NCI-H2196 (cell line): Measurements from ENCODE around the gene AHNAK2.
"Not testable (repeated sequence)": the region's sequence is repeated elsewhere in the genome, so short reads cannot be mapped to it uniquely, and the experiment has no call there.

Experiments
- DNase-seq: peaks from one replicate; lab custom pipeline; 2025; ENCODE audit not compliant: unreplicated experiment; lab: John Stamatoyannopoulos, UW

The AHNAK2 gene

DNA sequence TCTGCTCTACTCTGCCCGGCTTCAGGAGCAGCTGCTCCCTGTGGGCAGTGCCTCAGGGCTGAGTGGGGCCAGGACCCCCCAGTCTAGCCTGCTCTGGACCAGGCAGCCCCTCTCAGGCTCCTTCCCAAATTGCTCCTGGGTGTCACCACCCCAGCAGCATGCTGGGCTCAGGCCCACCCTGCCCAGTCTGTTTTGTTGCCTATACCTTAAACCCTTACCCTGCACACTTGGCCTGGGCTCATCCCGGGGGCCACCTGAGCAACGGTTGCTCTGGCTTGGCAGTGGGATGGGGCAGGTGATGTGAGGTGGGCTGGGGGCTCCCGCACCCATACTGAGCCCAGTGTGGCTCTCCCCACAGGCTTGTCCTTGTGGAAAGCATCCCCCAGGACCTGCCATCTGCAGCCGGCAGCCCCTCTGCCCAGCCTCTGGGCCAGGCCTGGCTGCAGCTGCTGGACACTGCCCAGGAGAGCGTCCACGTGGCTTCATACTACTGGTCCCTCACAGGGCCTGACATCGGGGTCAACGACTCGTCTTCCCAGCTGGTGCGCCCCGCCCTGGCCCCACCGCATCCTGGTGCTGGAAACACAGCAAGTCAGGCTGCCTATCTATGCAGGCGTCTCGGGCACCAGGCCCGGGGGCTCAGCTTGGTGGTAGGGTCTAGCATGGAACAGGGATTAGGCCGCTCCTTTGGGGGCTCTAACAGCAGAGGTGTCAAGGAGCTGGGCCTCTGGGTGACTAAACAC, 49.6 kb downstream of the AHNAK2 start:
- DNase-seq = no peak

DNA sequence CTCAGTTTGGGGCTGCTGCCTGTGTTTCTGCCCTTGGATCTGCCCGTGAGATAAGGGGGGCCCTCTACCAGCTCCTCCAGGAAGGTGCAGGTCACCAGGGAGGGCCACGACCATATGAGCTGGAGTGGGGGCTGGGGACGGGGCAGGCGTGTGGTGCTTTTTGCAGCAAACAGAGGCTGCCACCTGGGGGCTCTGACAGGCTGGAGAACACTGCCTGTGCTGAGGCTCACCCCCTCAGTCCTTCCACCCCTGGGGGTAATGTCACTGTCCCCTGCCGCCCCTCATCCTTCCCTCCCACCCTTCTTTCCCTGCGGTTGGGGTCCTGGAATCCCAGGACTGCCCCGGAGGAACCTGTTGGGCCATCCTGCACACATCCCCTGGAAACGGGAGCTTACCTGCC, 50.3 kb downstream of the AHNAK2 start:
- DNase-seq = no peak

DNA sequence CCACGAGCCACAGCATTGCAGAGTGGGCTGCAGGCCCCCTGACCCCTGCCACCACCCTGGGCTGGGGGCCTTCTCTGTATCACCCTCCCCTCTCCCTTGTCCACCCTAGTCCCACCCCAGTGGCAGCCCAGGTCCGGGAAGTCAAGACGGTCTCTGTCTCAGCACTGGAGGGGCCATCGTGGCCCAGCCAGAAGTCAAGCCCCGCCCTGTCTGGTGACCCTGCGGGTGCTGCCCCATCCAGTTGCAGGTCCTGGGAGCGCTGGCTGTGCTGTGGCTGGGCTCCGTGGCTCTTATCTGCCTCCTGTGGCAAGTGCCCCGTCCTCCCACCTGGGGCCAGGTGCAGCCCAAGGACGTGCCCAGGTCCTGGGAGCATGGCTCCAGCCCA, 50.8 kb downstream of the AHNAK2 start:
- DNase-seq = no peak

DNA sequence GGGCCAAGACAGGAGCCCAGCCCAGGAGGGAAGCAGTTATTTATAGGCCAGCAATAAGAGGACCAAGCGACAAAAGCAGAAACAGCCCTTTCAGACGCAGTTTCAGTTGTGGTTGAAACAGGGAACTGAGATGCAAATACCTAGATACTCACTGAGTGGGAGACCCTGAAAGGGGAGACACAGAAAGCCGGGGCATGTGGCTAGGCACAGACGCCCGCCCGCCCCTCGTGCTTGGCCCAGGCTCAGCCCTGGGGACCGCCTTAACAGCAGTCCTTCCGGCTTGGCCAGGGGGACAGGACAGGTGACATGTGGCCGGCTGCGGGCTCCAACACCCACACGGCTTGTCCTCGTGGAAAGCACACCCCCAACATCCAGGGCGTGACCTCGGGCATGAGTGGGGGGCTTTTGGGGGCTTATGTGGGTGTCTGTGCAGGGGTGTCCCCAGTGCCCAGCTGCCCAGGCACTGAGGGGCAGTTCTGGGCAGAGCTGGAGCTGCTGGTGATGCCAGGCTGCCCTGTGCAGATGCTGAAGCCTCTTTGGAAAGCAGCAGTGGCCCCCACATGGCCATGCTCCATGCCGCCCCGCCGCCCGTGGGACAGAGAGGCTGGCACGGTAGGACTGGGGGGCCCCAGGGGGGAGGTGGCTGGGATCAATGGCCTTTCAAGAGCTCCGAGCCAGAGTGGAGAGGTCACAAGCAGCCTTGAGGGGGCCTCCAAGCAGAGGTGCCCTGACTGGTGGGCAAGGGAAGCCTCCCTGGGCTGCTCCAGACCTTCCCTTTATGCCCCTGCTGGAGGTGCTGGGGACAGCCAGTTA, 51.3 kb downstream of the AHNAK2 start:
- no peak for DNase-seq

DNA sequence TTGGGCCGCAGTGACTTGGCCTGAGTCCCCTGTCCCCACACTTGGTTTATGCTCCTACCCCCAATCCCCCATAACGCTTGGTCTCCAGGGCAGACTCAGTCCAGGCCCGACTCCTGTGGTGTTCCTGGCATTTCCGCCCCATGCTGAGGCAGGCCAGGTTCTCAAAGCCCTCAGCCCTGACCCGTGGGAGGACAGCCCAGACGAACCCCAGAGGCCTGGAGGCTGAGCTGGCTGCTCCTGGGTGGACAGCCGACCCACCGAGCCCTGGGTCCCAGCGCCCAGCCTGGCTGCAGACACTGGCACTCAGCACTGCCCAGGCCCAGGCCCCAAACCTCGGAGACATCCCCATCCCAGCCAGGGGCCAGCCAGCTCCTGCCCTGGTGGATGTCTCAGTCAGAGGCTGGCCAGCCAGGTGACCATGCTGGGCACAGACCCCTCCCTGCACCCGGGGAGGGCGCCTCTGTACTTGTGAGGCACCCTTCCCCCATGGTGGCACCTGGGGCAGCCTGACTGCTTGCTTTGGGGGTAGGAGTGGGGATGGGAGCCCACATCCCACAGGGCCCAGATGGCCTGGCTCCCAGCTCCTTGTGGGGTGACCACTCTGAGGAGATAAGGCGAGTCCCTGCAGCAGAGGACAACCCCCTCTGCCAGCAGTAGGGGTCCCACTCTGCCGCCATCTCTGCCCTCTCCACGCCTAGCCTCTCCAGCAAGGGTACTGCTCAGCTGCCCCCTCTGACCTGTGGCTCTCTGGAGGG, 52.1 kb downstream of the AHNAK2 start:
- DNase-seq = no peak

DNA sequence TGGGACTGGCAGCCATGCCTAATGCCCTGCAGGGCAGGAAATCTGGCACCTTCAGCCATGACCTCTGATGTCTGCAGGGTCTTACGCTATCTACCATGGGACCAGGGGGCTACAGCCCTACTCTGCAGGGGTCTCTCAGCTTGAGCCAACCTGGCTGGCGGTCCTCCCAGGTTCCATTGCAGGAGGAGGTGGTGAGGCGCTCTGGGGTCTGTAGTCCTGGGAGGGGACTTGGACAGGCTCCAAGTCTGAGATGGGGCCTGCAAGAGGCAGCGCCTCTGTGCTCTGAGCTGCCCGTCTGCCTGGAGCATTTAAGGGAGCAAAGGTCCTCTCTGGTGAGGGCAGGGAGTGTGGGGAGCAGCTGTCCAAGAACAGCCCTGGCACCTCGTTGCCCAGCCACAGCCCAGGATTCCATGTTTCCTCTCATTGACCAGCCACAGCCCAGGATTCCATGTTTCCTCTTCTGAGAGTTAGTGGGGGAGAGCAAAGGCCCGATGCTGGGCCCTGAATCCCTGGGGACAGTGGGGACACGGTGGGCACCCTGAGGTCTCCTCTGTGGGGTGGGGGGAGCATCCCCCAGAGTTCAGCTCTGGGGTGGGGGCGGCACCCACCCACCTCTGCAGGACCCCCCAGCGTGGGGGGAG, 52.8 kb downstream of the AHNAK2 start:
- no peak for DNase-seq

DNA sequence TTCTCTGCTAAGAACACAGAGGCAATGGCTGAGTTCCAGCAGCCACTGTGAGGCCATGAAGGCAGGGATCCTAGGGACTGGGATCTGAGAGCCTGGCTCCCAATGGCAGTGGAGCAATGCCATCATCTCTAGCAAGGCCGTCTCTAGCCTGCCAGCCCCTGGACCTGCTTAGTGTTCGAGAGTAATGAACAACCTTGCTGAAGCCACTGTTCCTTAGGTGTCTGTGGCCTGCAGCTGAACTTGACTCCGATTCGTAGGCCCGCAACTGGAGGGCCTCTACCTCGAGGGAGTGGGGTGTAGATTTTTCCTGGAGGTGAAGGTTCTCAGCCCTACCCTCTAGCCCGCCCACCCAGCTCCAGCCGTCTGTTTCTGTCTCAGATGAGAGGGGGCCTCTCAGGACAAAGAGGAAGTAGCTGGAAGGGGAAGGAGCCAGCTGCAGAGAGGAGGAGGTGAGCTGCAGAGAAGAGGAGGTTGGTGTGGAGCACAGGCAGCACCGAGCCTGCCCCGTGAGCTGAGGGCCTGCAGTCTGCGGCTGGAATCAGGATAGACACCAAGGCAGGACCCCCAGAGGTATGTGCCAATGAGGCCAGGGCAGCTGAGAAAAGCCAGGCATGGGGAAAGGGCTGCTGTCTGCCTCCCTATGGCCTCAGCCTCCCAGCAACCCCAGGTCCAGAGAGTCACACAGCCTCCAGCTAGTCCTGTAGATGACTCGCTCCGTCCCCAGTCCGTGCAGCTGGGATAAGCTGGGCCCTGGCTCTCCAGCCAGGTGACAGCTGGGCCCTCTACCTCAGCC, 53.6 kb downstream of the AHNAK2 start, which contains the start of gene PLD4:
Gene PLD4 (plus strand): TSS at position 459 of the 793 bp plus-strand sequence. CDS start 2,262 bp downstream, outside the sequence.
- DNase-seq = no peak

DNA sequence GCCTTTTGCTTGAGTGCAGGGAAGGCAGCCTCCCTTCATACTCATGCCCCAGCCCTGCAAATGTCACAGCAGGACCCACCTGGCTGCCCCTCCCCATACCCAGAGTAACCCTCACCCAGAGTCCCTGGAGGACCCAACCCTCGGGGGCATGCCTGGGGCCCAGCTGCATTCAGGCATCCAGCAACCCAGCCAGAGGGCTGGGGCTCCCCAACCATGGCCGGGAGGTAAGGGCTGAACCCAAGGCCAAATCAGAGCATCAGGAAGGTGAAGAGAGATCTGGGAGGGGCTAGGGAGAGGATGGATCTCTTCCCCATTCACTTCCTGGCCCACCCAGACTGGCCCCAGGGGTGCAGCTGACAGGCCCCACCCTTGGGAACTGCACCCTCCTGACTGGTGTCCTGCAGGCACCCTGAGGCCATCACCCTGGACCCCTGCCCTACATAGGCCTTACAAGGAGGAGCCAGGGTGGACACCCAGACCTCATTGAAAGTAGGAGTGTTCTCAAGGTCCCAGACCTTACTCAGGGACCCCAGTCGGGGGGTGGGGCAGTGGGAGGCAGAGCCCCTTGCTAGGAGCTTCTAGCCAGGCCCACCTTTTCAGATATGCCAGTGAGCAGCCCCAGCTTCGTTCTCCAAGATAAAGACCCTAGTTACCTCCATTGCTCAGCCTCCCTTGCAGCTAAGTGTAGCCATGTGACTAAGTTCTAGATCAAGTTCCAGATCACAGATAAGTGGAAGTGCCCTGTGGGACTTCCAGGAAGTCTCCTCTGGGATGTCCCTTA, 54.3 kb downstream of the AHNAK2 start:
- DNase-seq = no peak

DNA sequence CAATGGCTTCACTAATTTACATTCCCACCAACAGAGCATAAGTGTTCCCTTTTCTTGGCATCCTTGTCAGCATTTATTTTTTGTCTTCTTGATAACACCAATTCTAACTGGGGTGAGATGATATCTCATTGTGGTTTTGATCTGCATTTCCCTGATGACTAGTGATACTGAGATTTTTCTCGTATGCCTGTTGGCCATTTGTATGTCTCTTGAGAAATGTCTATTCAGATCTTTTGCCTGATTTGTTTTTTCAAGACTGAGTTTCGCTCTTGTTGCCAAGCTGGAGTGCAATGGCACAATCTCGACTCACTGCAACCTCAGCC, 58.2 kb downstream of the AHNAK2 start:
- no peak for DNase-seq

DNA sequence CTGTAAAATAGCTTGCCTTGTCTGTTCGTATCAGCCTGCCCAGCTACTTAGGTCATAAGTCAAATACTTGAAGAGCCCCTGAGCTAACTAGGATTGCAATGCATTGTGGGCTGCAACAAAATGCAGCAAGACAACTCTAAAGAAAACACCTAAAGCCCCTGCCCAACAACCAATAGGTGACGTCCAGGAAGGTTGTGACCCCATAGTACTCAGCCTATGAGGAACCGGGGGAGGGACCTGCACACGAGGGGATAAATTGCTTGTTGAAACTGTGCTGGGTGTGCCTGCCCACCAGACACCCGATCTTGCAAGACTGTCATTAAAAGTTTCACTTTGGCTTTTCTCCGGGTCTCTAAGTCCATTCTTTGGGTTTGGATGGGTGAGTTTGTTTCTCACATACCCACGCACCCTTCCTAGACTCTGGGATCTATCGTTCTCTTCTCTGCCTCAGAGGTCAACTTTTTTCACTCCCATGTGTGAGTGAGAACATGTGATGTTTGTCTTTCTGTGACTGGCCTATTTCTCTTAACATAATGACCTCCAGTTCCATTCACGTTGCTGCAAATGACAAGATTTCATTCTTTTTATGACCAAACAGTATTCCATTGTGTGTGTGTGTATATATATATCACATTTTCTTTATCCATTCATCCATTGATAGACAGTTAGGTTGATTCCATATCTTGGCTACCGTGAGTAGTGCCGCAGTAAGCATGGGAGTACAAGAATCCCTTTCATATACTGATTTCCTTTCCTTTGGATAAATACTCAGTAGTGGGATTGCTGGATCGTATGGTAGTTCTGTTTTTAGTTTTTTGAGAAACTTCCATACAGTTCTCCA, 58.8 kb downstream of the AHNAK2 start:
- not testable (repeated sequence) for DNase-seq

DNA sequence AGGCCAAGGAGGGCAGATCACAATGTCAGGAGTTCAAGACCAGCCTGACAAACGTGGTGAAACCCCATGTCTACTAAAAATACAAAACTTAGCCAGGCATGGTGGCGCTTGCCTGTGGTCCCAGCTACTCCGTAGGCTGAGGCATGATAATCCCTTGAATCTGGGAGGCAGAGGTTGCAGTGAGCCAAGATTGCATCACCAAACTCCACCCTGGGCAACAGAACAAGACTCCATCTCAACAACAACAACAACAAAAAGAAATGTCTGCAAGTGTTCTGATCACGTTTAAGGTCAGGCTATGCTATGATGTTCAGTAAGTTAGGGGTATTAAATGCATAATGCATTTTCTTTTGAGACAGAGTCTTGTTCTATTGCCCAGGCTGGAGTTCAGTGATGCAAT, 60.2 kb downstream of the AHNAK2 start:
- DNase-seq = no peak

DNA sequence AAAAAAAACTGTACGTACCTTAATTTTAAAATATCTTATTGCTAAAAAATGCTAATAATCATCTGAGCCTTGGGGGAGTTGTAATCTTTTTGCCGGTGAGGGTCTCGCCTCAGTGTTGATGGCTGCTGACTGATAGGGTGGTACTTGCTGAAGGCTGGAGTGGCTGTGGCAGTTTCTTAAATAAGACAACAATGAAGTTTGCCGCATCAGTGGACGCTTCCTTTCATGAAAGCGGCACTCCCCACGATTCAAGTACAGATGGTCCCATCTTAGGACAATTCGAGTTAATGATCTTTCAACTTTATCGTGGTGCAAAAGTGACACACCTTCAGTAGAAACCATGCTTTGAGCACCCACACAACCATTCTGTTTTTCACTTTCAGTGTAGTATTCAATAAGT, 61.1 kb downstream of the AHNAK2 start:
- DNase-seq = no peak

DNA sequence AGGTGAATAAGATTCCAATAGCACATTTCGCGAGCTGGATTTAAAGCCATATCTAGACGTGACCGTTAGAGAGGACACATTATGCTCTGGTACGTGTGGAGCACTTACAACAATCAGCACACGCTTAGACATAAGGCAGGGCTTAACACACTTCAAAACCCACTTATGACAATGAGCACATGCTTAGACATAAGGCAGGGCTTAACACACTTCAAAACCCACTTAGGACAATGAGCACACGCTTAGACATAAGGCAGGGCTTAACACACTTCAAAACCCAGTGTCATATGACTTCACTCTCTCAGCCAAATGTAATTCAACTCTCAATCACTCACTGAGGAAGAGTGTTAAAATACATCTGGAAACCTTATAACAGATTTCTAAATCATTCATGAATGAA, 64.7 kb downstream of the AHNAK2 start:
- no peak for DNase-seq

DNA sequence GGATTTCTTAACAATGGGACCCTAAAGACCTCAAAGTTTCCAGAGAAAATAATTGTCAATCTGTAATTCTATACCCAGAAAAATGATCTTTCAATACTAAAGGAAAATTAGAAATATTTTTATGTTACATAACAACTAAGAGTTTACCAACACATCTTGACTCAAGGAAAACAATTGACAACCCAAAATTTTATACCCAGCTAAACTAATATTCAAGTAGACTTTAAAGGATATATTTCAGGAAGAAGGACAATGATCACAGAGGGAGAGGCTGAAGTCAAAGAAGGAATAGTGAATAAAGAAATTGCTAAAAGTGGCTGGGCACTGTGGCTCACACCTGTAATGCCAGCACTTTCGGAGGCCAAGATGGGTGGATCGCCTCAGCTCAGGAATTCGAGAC, 66.1 kb downstream of the AHNAK2 start:
- no peak for DNase-seq

DNA sequence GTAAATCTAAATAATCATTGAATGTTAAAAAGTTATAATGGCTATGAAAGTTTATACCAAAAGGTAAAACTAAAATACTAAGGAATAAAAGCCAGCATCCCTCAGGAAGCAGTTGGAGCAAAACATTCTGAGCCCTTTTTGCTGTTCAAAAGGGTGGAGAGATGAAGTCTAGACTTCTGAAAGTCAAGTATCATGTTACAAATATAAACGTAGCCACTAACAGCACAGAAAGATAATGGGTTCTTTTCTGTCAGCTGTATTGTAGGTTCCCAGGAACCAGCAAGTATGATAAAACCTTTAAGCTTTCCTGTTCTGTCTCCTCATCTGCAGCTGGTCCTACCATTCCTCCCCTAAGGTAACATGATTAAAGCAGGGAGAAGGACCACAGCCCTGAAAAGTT, 69.9 kb downstream of the AHNAK2 start:
- no peak for DNase-seq

DNA sequence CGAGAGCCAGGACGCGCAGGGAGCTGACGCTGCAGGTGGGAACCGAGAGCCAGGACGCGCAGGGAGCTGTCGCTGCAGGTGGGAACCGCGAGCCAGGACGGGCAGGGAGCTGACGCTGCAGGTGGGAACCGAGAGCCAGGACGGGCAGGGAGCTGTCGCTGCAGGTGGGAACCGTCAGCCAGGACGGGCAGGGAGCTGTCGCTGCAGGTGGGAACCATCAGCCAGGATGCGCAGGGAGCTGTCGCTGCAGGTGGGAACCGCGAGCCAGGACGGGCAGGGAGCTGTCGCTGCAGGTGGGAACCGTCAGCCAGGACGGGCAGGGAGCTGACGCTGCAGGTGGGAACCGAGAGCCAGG, 72.6 kb downstream of the AHNAK2 start:
- not testable (repeated sequence) for DNase-seq

DNA sequence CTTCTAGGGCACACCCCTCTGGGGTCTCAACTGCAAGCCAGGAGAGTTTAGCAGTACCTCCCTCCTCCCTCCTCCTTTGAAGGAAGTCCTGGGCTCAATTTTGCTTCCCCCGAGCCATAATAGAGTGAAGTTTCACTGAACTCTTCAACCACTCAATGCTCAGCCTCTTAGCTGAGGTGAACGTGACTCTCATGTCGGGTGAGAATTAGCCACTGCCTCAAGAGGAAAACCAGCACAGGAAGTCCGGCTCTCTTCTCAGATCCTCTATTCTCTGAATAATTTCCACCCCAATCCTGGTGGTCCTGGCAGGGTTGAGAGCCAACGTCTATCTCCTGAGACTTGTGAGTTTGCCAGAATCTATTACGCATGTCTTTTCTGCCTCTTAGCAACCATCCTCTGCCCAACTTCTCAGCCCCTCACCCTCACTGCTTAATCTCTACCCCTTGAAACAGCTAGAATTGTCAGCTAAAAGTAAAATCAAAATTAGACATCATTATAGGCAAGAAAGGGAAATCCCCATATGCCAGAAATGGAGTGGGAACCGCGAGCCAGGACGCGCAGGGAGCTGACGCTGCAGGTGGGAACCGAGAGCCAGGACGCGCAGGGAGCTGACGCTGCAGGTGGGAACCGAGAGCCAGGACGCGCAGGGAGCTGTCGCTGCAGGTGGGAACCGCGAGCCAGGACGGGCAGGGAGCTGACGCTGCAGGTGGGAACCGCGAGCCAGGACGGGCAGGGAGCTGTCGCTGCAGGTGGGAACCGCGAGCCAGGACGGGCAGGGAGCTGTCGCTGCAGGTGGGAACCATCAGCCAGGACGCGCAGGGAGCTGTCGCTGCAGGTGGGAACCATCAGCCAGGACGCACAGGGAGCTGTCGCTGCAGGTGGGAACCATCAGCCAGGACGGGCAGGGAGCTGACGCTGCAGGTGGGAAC, 73.3 kb downstream of the AHNAK2 start:
- DNase-seq = not testable (repeated sequence)

DNA sequence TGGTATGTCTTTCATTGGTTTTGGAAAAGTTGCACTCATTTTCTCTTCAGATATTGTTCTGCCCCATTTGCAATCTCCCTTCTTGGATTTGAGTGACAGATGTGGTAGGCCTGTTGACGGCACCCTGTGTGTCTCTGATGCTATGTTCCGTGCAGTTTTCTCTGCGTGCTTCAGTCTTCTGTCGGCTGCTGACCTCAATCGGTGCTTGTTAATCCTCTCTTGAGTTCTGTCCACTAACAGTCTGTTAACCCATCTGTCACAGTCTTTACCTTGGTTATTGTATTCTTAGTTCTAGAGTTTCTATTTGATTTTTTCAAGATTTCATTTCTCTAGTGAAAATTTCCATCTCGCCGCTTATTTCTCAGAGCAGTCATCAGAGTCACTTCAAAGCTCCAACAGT, 74.2 kb downstream of the AHNAK2 start:
- DNase-seq = no peak
